Effector memory CD4-positive, alpha-beta T cell (primary cell): Measurements from ENCODE around the gene PIGB.
"Not testable (repeated sequence)": the region's sequence is repeated elsewhere in the genome, so short reads cannot be mapped to it uniquely, and the experiment has no call there.

Experiments used
- DNase-seq, 3 donors: peaks; one replicate each; pipeline ENCODE4 v3.0.0-alpha.2; 2020
- H3K27ac ChIP-seq: 2 replicates; pipeline ENCODE4 v1.7.0; 2013; ENCODE audit warnings: mild to moderate bottlenecking, low read length, moderate library complexity; ENCODE audit not compliant: insufficient read depth, poor library complexity, severe bottlenecking
- H3K27me3 ChIP-seq: replicated peaks from 2 replicates; pipeline ENCODE4 v1.7.0; 2013; ENCODE audit warnings: mild to moderate bottlenecking, low read length; ENCODE audit not compliant: insufficient read depth, control insufficient read depth, poor library complexity, severe bottlenecking
- H3K36me3 ChIP-seq: 2 replicates; pipeline ENCODE4 v1.7.0; 2013; ENCODE audit warnings: mild to moderate bottlenecking, low read length, moderate library complexity; ENCODE audit not compliant: control insufficient read depth, insufficient read depth
- H3K4me1 ChIP-seq: 2 replicates; pipeline ENCODE4 v1.7.0; 2013; ENCODE audit warnings: low read length, mild to moderate bottlenecking; ENCODE audit not compliant: control insufficient read depth, insufficient read depth, poor library complexity, severe bottlenecking
- H3K4me3 ChIP-seq: 2 replicates; pipeline ENCODE4 v1.7.0; 2013; ENCODE audit warnings: low read length, low read depth, mild to moderate bottlenecking; ENCODE audit not compliant: insufficient read depth, poor library complexity, severe bottlenecking
- H3K9me3 ChIP-seq: 2 replicates; pipeline ENCODE4 v1.7.0; 2013; ENCODE audit warnings: mild to moderate bottlenecking, low read length, moderate library complexity; ENCODE audit not compliant: control insufficient read depth

PIGB gene

DNA sequence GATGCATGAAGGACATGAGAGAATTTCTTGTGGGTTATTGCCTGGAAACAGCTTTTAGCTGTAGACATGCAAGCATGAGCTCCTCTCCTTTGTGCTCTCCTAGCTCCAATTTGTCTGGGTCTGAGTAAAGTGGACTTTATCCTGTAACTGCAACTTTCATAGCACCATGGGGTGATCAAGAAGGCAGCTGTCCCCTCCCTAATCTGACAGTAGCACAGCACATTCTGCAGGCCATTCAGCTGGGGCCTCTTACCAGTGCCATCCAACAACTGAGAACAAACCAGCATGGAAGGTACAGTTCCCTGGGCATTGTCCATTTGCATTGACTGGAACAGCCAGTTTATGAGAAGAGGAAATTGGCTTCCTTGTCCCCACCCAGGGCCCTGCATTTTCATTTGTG lies 21.7 kb upstream of the PIGB start:
- Histone ChIP-seq H3K4me1 (no peaks in the 10 kb centered on the region), H3K9me3 (no peaks in the 10 kb centered on the region), H3K27ac (no peak overlapping the region), H3K27me3 (no peaks in the 10 kb centered on the region), H3K4me3 (no peak overlapping the region), H3K36me3 (no peaks in the 10 kb centered on the region)
- no peak for DNase-seq

GRCh38 chr15:55302801-55303200 lies 16.2 kb upstream of the PIGB start:
- H3K4me1 ChIP-seq, H3K27me3 ChIP-seq, H3K27ac ChIP-seq, H3K9me3 ChIP-seq, DNase-seq, H3K4me3 ChIP-seq, H3K36me3 ChIP-seq: not testable (repeated sequence)

DNA sequence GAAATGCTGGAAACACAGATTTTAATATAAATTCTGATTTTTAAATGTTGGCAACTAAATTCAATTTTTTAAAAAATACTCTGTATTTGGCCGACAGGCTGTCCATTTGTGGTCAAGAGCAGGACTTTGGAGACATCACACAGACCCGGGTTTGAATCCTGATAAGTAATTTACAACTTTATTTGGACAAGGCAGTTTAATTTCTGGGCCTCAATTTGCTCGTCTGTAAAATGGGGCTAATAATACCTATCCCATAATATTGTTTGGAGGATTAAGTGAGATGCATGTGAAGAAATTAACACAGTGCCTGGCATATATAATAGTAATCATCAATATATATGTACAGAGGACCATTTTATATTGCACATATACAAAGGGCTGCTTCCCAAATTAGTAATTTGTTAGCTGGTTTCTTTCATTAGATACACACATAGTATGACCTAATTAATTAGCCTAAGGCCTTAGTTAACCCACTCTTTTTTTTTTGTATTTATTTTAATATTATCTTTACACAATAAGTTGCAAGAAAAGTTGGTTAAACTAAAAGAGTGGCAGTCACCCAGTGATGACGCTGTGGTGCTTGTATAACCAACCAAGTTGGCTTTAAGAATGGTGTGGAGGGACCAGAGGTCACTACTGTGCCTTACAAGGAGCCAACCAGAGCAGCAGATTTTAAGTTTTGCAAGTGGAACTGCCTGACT lies 665 bp downstream of the PIGB start:
- no peak for DNase-seq
- H3K9me3 ChIP-seq, result no peaks in the 10 kb centered on the region
- no peaks in the 10 kb centered on the region for H3K27me3 ChIP-seq
- H3K27ac ChIP-seq, result peak overlapping the region; percentile 98
- H3K4me1 ChIP-seq, result peaks cover 17% of the 10 kb centered on the region
- no peaks in the 10 kb centered on the region for H3K36me3 ChIP-seq
- peak overlapping the region; percentile 92 for H3K4me3 ChIP-seq

GRCh38 chr15:55320238-55320550 lies 1.2 kb downstream of the PIGB start:
- Histone ChIP-seq H3K27me3 (no peaks in the 10 kb centered on the region), H3K27ac (no peak overlapping the region), H3K4me3 (peak overlapping the region; percentile 92), H3K9me3 (no peaks in the 10 kb centered on the region), H3K4me1 (peaks cover 17% of the 10 kb centered on the region), H3K36me3 (no peaks in the 10 kb centered on the region)
- DNase-seq, result no peak

- DNase-seq, result no peak
- H3K27me3 ChIP-seq, result no peaks in the 10 kb centered on the region
- H3K36me3 ChIP-seq, result no peaks in the 10 kb centered on the region
- H3K9me3 ChIP-seq, result no peaks in the 10 kb centered on the region
- H3K27ac ChIP-seq, result no peak overlapping the region
- H3K4me3 ChIP-seq, result no peak overlapping the region
- peaks cover 17% of the 10 kb centered on the region for H3K4me1 ChIP-seq
Measured at GRCh38 chr15:55320963-55321362, 1.9 kb downstream of the PIGB start.

DNA sequence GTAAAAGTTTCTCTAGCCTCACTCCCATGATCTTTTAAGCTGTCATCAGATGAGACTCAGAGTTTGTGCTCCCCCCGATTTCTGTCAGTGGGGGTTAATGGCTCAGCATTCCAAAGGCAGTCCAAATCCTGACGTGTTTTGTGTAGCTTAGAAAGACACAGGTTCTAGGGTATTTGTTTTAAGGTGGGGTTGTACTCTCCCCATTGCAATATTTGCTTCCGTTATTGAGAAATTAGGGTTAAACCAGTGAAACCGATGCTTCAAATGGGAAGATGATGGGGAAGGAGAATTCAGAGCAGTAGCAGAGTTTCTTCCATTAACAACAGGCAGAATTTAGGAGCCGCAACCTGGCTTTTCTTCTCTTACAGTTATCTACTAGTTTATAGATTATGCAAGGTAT lies 3.4 kb downstream of the PIGB start:
- no peak overlapping the region for H3K27ac ChIP-seq
- DNase-seq, result no peak
- H3K4me3 ChIP-seq, result no peak overlapping the region
- peaks cover under 1% of the 10 kb centered on the region for H3K36me3 ChIP-seq
- no peaks in the 10 kb centered on the region for H3K27me3 ChIP-seq
- H3K4me1 ChIP-seq, result peaks cover 17% of the 10 kb centered on the region
- no peaks in the 10 kb centered on the region for H3K9me3 ChIP-seq

DNA sequence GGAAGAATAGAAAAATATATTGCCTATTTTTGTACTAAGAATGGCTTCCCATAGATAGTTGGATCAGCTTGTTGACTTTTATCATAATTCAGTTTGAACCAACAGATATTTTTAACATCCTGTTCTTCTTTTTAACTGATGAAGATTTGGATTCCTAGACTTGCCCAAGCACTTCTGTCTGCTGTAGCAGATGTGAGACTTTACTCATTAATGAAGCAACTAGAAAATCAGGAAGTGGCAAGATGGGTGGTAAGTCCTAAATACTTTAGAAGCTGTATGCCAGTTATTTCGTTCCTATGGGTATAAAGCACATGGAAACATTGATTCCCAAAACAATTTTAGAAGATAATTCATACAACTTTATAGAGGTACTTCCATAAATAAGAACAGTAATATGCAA lies 8.4 kb downstream of the PIGB start:
- DNase-seq, result no peak
- Histone ChIP-seq H3K4me1 (no peaks in the 10 kb centered on the region), H3K27ac (no peak overlapping the region), H3K9me3 (no peaks in the 10 kb centered on the region), H3K36me3 (peaks cover 23% of the 10 kb centered on the region), H3K27me3 (no peaks in the 10 kb centered on the region), H3K4me3 (no peak overlapping the region)

DNA sequence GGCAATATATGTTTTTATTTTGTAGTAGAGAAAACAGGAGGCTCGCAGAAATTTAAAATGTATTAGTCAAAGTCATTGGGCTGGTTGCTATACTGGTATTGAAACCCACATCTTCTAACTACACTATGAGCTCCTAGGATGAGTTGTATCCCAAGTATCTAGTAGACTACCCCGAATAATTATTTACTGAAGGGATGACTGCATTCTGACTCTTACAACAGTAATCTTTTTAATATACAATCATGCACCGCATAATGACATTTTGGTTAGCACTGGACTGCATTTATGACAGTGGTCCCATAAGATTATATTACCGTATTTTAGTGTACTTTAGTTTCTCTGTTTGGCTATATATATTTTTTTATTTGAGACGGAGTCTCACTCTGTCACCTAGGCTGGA lies 15.3 kb downstream of the PIGB start:
- Histone ChIP-seq H3K9me3 (no peaks in the 10 kb centered on the region), H3K4me1 (no peaks in the 10 kb centered on the region), H3K4me3 (no peak overlapping the region), H3K27ac (no peak overlapping the region), H3K27me3 (no peaks in the 10 kb centered on the region), H3K36me3 (peaks cover 50% of the 10 kb centered on the region)
- DNase-seq, result no peak

DNA sequence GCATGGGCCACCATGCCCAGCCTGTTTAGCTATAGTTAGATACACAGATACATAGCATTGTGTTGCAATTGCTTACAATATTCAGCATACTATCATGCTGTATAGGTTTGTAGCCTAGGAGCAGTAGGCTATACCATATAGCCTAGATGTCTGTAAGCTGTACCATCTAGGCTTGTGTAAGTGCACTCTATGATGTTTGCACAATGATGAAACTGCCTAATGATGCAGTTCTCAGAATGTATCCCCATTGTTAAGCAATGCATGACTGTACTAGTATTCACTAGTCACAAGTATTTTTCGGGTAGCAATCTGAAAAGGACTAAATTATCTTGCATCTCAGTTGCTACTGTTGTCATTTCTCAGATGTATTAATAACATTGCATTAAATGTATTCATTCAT lies 16.0 kb downstream of the PIGB start:
- Histone ChIP-seq H3K4me3 (no peak overlapping the region), H3K4me1 (no peaks in the 10 kb centered on the region), H3K36me3 (peaks cover 48% of the 10 kb centered on the region), H3K9me3 (no peaks in the 10 kb centered on the region), H3K27me3 (no peaks in the 10 kb centered on the region), H3K27ac (no peak overlapping the region)
- DNase-seq, result no peak

GRCh38 chr15:55337160-55337559 lies 18.1 kb downstream of the PIGB start:
- no peaks in the 10 kb centered on the region for H3K9me3 ChIP-seq
- DNase-seq, result no peak
- H3K4me3 ChIP-seq, result no peak overlapping the region
- H3K27ac ChIP-seq, result no peak overlapping the region
- no peaks in the 10 kb centered on the region for H3K4me1 ChIP-seq
- H3K36me3 ChIP-seq, result peaks cover 39% of the 10 kb centered on the region
- no peaks in the 10 kb centered on the region for H3K27me3 ChIP-seq
